Neuronal stem cell (in vitro differentiated cells): ENCODE measurements around the gene SPSB1.

Experiments
- DNase-seq: peaks from one replicate; pipeline ENCODE4 v3.0.0-alpha.2; 2013; ENCODE audit warnings: low spot score
- H2AFZ ChIP-seq: one replicate; pipeline ENCODE4 v1.6.1; 2013; ENCODE audit warnings: mild to moderate bottlenecking, low read length, inconsistent platforms
- H2AK5ac ChIP-seq: 2 replicates; pipeline ENCODE4 v1.6.1; 2013; ENCODE audit warnings: low read depth, mild to moderate bottlenecking, inconsistent platforms, low read length, moderate library complexity, mixed read lengths
- H2BK120ac ChIP-seq: 2 replicates; pipeline ENCODE4 v1.6.1; 2013; ENCODE audit warnings: low read depth, mild to moderate bottlenecking, inconsistent platforms, low read length, moderate library complexity, mixed read lengths
- H2BK12ac ChIP-seq: one replicate; pipeline ENCODE4 v1.6.1; 2013; ENCODE audit warnings: low read length, inconsistent platforms
- H2BK15ac ChIP-seq: 2 replicates; pipeline ENCODE4 v1.6.1; 2013; ENCODE audit warnings: mild to moderate bottlenecking, low read length, inconsistent platforms, mixed read lengths
- H2BK5ac ChIP-seq: one replicate; pipeline ENCODE4 v1.6.1; 2013; ENCODE audit warnings: inconsistent platforms, mild to moderate bottlenecking, low read length, moderate library complexity
- H3K14ac ChIP-seq: one replicate; pipeline ENCODE4 v1.6.1; 2013; ENCODE audit warnings: low read length, inconsistent platforms
- H3K18ac ChIP-seq: 2 replicates; pipeline ENCODE4 v1.6.1; 2013; ENCODE audit warnings: low read length, inconsistent platforms
- H3K23ac ChIP-seq: 2 replicates; pipeline ENCODE4 v1.6.1; 2013; ENCODE audit warnings: low read depth, mild to moderate bottlenecking, mixed read lengths, low read length, inconsistent platforms; ENCODE audit not compliant: poor library complexity
- H3K27ac ChIP-seq: replicated peaks from 3 replicates; pipeline ENCODE4 v1.5.1; 2013; ENCODE audit warnings: low read length, inconsistent platforms
- H3K27me3 ChIP-seq, 3 experiments: 2 replicates each; pipeline ENCODE4 v1.6.1; 2013; ENCODE audit warnings: low read length in 3 of 3, mild to moderate bottlenecking in 2 of 3, inconsistent platforms in 1 of 3, low read depth in 1 of 3, mixed read lengths in 1 of 3, moderate library complexity in 1 of 3; ENCODE audit not compliant: control insufficient read depth in 3 of 3, insufficient read depth in 3 of 3
- H3K36me3 ChIP-seq, 2 donors: replicated peaks in 1 of 2; 2 replicates each; pipeline ENCODE4 v1.6.1; 2013; ENCODE audit warnings: low read length in 2 of 2; ENCODE audit not compliant: control insufficient read depth in 2 of 2, insufficient read depth in 2 of 2
- H3K4ac ChIP-seq: 2 replicates; pipeline ENCODE4 v1.6.1; 2013; ENCODE audit warnings: inconsistent platforms, mild to moderate bottlenecking, low read length, moderate library complexity
- H3K4me1 ChIP-seq, 2 donors: 1 replicate in 1 of 2; 2 replicates in 1 of 2; pipeline ENCODE4 v1.6.1; 2013; ENCODE audit warnings: low read length in 2 of 2, low read depth in 1 of 2; ENCODE audit not compliant: control insufficient read depth in 2 of 2, insufficient read depth in 1 of 2
- H3K4me2 ChIP-seq: one replicate; pipeline ENCODE4 v1.6.1; 2013; ENCODE audit warnings: mild to moderate bottlenecking, low read length, inconsistent platforms; ENCODE audit not compliant: insufficient read depth, poor library complexity, severe bottlenecking
- H3K4me3 ChIP-seq, 2 donors: 2 replicates each; pipeline ENCODE4 v1.5.1; 2013; ENCODE audit warnings: low read length in 2 of 2, mild to moderate bottlenecking in 2 of 2, inconsistent platforms in 1 of 2, moderate library complexity in 1 of 2
- H3K79me1 ChIP-seq: one replicate; pipeline ENCODE4 v1.6.1; 2013; ENCODE audit warnings: low read depth, mild to moderate bottlenecking, inconsistent platforms, low read length, moderate library complexity
- H3K9ac ChIP-seq: one replicate; pipeline ENCODE4 v1.6.1; 2013; ENCODE audit warnings: mild to moderate bottlenecking, low read depth, low read length, inconsistent platforms; ENCODE audit not compliant: poor library complexity
- H3K9me3 ChIP-seq, 2 donors: replicated peaks in 1 of 2; 2 replicates each; pipeline versions ENCODE3 to v1.6.1; 2013; ENCODE audit warnings: low read length in 2 of 2, mild to moderate bottlenecking in 2 of 2, inconsistent platforms in 1 of 2, low read depth in 1 of 2, mixed read lengths in 1 of 2, moderate library complexity in 1 of 2; ENCODE audit not compliant: control insufficient read depth in 2 of 2, insufficient read depth in 1 of 2
- H4K8ac ChIP-seq: one replicate; pipeline ENCODE4 v1.6.1; 2013; ENCODE audit warnings: low read depth, mild to moderate bottlenecking, inconsistent platforms, low read length, moderate library complexity
- H4K91ac ChIP-seq: one replicate; pipeline ENCODE4 v1.6.1; 2013; ENCODE audit warnings: low read length, low read depth, mild to moderate bottlenecking, inconsistent platforms; ENCODE audit not compliant: poor library complexity
- WGBS, 2 donors: extraction: QIAGEN DNeasy Blood & Tissue Kit; methylation state at CpG; one replicate each; pipeline ENCODE4 v1.1.7; 2013; ENCODE audit warnings: missing lambda C conversion rate in 2 of 2, mixed read lengths in 1 of 2; ENCODE audit not compliant: insufficient read length in 2 of 2, insufficient replicate concordance in 1 of 2; ENCODE audit errors: extremely low coverage in 2 of 2; 5-methylcytosine and 5-hydroxymethylcytosine counted together

The SPSB1 gene

GRCh38 chr1:9340864-9341263 lies 48.2 kb downstream of the SPSB1 start:
- Histone ChIP-seq H2BK5ac (no peak overlapping the region), H3K36me3 (no peaks in the 10 kb centered on the region), H2BK120ac (no peak overlapping the region), H3K23ac (no peak overlapping the region), H3K14ac (no peak overlapping the region), H4K91ac (no peak overlapping the region), H3K18ac (no peak overlapping the region), H3K4me1 (peaks cover 0 to 12% of the 10 kb centered on the region in 2 donors), H3K27me3 (peaks cover 0 to 18% (median 0%) of the 10 kb centered on the region in 3 experiments), H3K4ac (no peak overlapping the region), H3K9ac (no peak overlapping the region), H3K9me3 (peaks cover 0 to 2% of the 10 kb centered on the region in 2 donors), H2AK5ac (no peak overlapping the region), H4K8ac (no peak overlapping the region), H2AFZ (no peak overlapping the region), H3K4me3 (no peak overlapping the region), H2BK15ac (no peak overlapping the region), H3K79me1 (peaks cover 7% of the 10 kb centered on the region), H3K27ac (no peak overlapping the region), H3K4me2 (no peak overlapping the region), H2BK12ac (no peak overlapping the region)
- WGBS, 2 donors = no CpG with 5 or more reads among the region's 7 CpGs
- no peak for DNase-seq

DNA sequence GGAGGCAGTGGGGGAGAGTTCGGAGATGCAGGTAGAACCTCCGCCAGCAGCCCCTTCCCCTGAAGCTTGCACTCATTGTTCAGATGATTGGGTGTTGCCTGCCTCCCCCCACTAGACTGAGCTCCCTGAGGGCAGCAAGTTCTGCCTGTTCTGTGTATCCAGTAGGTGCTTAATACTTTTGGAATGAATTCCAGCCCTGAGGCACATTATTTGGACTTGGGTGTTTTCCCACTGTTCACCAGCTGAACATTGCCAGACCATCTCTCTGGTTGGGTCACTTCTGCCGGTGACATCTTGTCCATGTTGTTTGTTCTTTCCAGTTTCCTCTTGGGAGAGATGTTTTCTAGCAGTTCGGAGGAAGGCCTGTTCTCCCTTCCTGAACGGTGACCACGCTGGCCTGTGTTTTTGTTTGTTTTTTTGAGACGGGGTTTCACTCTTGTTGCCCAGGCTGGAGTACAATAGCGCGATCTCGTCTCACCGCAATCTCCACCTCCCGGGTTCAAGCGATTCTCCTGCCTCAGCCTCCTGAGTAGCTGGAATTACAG lies 48.7 kb downstream of the SPSB1 start:
- WGBS, 2 donors = no CpG with 5 or more reads among the region's 13 CpGs

DNA sequence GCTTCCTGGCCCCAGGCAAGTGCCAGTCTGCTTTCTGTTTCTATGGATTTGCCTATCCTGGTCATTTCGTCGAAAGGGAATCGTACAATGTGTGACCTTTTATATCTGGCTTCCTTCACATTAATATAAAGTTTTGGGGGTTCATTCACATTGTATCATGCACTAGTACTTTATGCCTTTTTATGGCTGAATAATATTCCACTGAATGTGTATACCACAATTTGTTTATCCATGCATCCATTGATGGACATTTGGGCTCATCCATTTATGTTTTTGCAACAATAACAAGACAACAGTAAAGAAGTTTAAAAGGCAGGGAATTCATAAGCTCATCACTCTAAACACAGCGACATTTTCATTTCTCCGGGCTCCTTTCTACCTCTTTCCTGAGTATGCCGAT lies 50.6 kb downstream of the SPSB1 start:
- no CpG with 5 or more reads among the region's 6 CpGs for WGBS, 2 donors
- Histone ChIP-seq H3K4me1 (peaks cover 0 to 12% of the 10 kb centered on the region in 2 donors), H2AK5ac (no peak overlapping the region), H3K4me2 (no peak overlapping the region), H4K8ac (no peak overlapping the region), H3K4me3 (no peak overlapping the region), H3K23ac (no peak overlapping the region), H3K9ac (no peak overlapping the region), H3K9me3 (peaks cover 0 to 2% of the 10 kb centered on the region in 2 donors), H3K18ac (no peak overlapping the region), H2BK5ac (no peak overlapping the region), H3K27me3 (peaks cover 0 to 30% (median 0%) of the 10 kb centered on the region in 3 experiments), H2BK15ac (no peak overlapping the region), H3K79me1 (peaks cover 4% of the 10 kb centered on the region), H2BK120ac (no peak overlapping the region), H2AFZ (no peak overlapping the region), H4K91ac (no peak overlapping the region), H3K4ac (no peak overlapping the region), H3K14ac (no peak overlapping the region), H2BK12ac (no peak overlapping the region), H3K27ac (no peak overlapping the region), H3K36me3 (no peaks in the 10 kb centered on the region)
- no peak for DNase-seq

More for the DNA sequence above, 48.7 kb downstream of the SPSB1 start:
- H2AK5ac ChIP-seq = no peak overlapping the region
- H4K8ac ChIP-seq = no peak overlapping the region
- H3K9ac ChIP-seq = no peak overlapping the region
- H4K91ac ChIP-seq = no peak overlapping the region
- DNase-seq = no peak
- no peak overlapping the region for H2BK15ac ChIP-seq
- peaks cover 0 to 23% (median 0%) of the 10 kb centered on the region in 3 experiments for H3K27me3 ChIP-seq
- H3K14ac ChIP-seq = no peak overlapping the region
- no peak overlapping the region for H3K27ac ChIP-seq
- H3K4me3 ChIP-seq = no peak overlapping the region
- H3K36me3 ChIP-seq = no peaks in the 10 kb centered on the region
- no peak overlapping the region for H2BK120ac ChIP-seq
- H3K4me1 ChIP-seq = peaks cover 0 to 12% of the 10 kb centered on the region in 2 donors
- no peak overlapping the region for H3K23ac ChIP-seq
- H2AFZ ChIP-seq = no peak overlapping the region
- no peak overlapping the region for H3K18ac ChIP-seq
- peaks cover 7% of the 10 kb centered on the region for H3K79me1 ChIP-seq
- H2BK12ac ChIP-seq = no peak overlapping the region
- no peak overlapping the region for H2BK5ac ChIP-seq
- H3K4ac ChIP-seq = no peak overlapping the region
- no peak overlapping the region for H3K4me2 ChIP-seq
- H3K9me3 ChIP-seq = peaks cover 0 to 2% of the 10 kb centered on the region in 2 donors

DNA sequence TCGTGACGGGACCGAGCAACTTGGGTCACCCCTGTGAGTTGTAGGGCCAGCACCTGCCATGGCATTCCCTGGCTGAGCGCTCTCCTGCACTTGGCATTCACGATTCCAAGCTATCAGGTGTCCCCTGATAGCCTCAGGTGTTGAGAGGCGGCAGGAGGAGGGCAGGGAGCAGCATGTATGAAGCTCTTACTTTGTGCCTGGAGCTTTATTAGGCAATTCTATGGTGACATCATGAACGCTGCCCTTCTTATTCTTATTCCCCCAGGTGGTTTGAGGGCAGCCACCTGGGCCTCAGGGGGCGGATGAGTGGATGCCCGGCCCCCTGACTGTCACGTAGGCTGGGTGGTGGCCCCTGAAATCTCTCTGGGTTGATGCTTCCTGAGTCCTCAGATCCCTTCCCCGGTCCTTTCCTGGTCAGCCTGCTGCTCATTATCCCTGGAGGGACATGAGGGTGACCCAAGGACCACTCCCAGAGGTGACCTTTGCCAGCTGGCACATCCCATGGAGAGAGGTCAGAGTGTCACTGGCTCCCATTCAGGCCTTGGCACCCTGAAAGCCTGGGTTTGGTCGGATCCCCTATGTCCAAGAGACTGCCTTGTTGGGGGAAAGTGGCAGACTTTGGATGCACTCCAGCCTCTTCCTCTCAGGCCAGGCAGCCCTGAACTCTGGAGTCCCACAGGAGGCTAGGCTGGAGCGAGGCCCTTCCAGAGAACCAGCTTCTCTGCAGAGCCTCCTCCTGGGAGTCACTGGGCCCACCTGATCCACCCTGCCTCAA lies 51.9 kb downstream of the SPSB1 start:
- peak overlapping the region; percentile 44 for H2AK5ac ChIP-seq

More for the DNA sequence above, 51.9 kb downstream of the SPSB1 start:
- H3K4ac ChIP-seq = no peak overlapping the region
- no peaks in the 10 kb centered on the region for H3K36me3 ChIP-seq
- H3K27me3 ChIP-seq = peaks cover 0 to 39% (median 0%) of the 10 kb centered on the region in 3 experiments
- H3K23ac ChIP-seq = peak overlapping the region; percentile 3
- H3K9ac ChIP-seq = no peak overlapping the region
- H3K14ac ChIP-seq = no peak overlapping the region
- DNase-seq = no peak
- no peak overlapping the region for H2AFZ ChIP-seq
- H4K91ac ChIP-seq = no peak overlapping the region
- H3K4me1 ChIP-seq = peaks cover 0 to 6% of the 10 kb centered on the region in 2 donors
- no peak overlapping the region for H3K4me3 ChIP-seq
- no peaks in the 10 kb centered on the region for H3K79me1 ChIP-seq
- H2BK120ac ChIP-seq = no peak overlapping the region
- no peak overlapping the region for H2BK12ac ChIP-seq
- no peak overlapping the region for H2BK15ac ChIP-seq
- H3K27ac ChIP-seq = no peak overlapping the region
- WGBS, 2 donors = no CpG with 5 or more reads among the region's 13 CpGs
- no peak overlapping the region for H2BK5ac ChIP-seq
- H3K9me3 ChIP-seq = peaks cover 0 to 4% of the 10 kb centered on the region in 2 donors
- H4K8ac ChIP-seq = no peak overlapping the region
- H3K18ac ChIP-seq = peak overlapping the region; percentile 7
- no peak overlapping the region for H3K4me2 ChIP-seq
